Tibial nerve (tissue), 4 donors: ENCODE measurements around the gene FIBCD1. TPM values are rescaled to one million over a fixed set of nuclear protein-coding genes. Genes with fewer than 3 reads are reported as not detected.
A peak's percentile ranks its signal among the peaks of the same experiment; 100 is the strongest.

ENCODE experiments used
- DNase-seq, 2 donors: peaks; one replicate each; pipeline ENCODE4 v3.0.0-alpha.2; 2019; ENCODE audit warnings: low spot score in 2 of 2
- H3K27ac ChIP-seq, 4 donors: fragments of 200-600 bp; sonication (generic) in 3 of 4; one replicate each; pipeline ENCODE4 v1.5.1; 2017 to 2019; ENCODE audit warnings: mild to moderate bottlenecking in 1 of 4
- H3K27me3 ChIP-seq, 2 donors: fragments of 200-600 bp; sonication (generic) in 1 of 2; one replicate each; pipeline versions ENCODE4 v1.5.1 to v1.6.0; 2017 to 2019
- H3K36me3 ChIP-seq, 3 donors: fragments of 200-600 bp; sonication (generic); one replicate each; pipeline ENCODE4 v1.5.1; 2018 to 2019
- H3K4me1 ChIP-seq, 4 donors: fragments of 200-600 bp; sonication (generic) in 3 of 4; one replicate each; pipeline ENCODE4 v1.5.1; 2017 to 2019
- H3K4me3 ChIP-seq, 4 donors: fragments of 200-600 bp; sonication (generic) in 3 of 4; one replicate each; pipeline ENCODE4 v1.5.1; 2017 to 2019; ENCODE audit warnings: mild to moderate bottlenecking in 1 of 4, moderate library complexity in 1 of 4
- H3K9me3 ChIP-seq, 4 donors: fragments of 200-600 bp; sonication (generic) in 3 of 4; one replicate each; pipeline ENCODE4 v1.5.1; 2017 to 2019
- CTCF ChIP-seq, 5 experiments: fragments of 200-600 bp in 3 of 5; fragments of 450-650 bp in 2 of 5; sonication (generic) in 3 of 5; IDR thresholded peaks; one replicate each; pipeline ENCODE4 v1.5.1; 2016 to 2019; ENCODE audit warnings: antibody characterized with exemption in 5 of 5, mild to moderate bottlenecking in 3 of 5, moderate library complexity in 2 of 5
- EP300 ChIP-seq, 2 donors: sonication (generic); formaldehyde crosslinking; IDR thresholded peaks; one replicate each; pipeline ENCODE4 v1.6.1; 2017; ENCODE audit warnings: antibody characterized with exemption in 2 of 2, mild to moderate bottlenecking in 1 of 2
- POLR2A ChIP-seq, 2 donors: fragments of 450-650 bp; IDR thresholded peaks; one replicate each; pipeline ENCODE4 v1.6.1; 2017; ENCODE audit warnings: antibody characterized with exemption in 2 of 2, mild to moderate bottlenecking in 2 of 2, moderate library complexity in 2 of 2
- WGBS, 2 donors: methylation state at CpG; one replicate each; pipeline ENCODE4 v1.1.5; 2018; 5-methylcytosine and 5-hydroxymethylcytosine counted together
- total RNA-seq, 4 donors: library from RNA; depleted of rRNA; stranded (reverse); fragments of >200 nt; gene quantifications; one replicate each; pipeline ENCODE4 v1.1.0, GENCODE V29; 2016

Gene FIBCD1
- total RNA-seq, 4 donors from 2014 or later = not detected

GRCh38 chr9:130854835-130855234 is 84.2 kb downstream of the FIBCD1 start:
- DNase-seq = no peak
- H3K9me3 ChIP-seq = no peaks in the 10 kb centered on the region
- H3K36me3 ChIP-seq = peaks cover 0 to 17% (median 0%) of the 10 kb centered on the region in 3 donors
- H3K4me1 ChIP-seq = peaks cover 0 to 63% (median 6%) of the 10 kb centered on the region in 4 donors
- TF ChIP-seq POLR2A (IDR thresholded peaks at IDR 0.05) = no peak
- no peak for TF ChIP-seq EP300 (IDR thresholded peaks at IDR 0.05)
- TF ChIP-seq CTCF (IDR thresholded peaks at IDR 0.05) = no peak
- WGBS, 2 donors = 93 to 94% methylated on average over 9 of the region's 9 CpGs
- no peak overlapping the region for H3K4me3 ChIP-seq
- H3K27me3 ChIP-seq = no peaks in the 10 kb centered on the region
- peak overlapping the region in 2 of 4 donors; percentile 41 to 45 for H3K27ac ChIP-seq

- H3K27ac ChIP-seq = peak overlapping the region in 2 of 4 donors; percentile 17 to 41
- DNase-seq = no peak
Measured at GRCh38 chr9:130854092-130854491, 85.0 kb downstream of the FIBCD1 start.

DNA sequence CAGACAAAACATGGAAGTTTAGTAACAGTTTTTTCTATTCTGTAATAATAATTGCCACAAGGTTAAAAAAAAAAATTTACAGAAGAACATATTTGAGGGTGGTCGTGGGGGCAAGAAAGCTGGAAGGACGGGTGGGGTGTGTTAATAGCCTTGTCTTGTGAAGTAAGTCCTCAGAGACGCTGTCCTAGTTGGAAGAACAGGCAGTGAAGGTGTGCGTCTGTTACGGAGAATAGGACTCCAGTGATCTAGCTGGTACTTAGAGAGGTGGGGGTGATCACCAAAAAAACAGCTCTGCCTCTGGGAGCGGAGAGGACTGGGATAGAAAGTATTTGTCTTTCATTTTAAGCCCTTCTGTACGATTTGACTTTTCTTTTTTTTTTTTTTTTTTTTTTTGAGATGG is 86.2 kb downstream of the FIBCD1 start:
- Histone ChIP-seq H3K27ac (peak overlapping the region in 2 of 4 donors; percentile 56 to 98), H3K36me3 (peaks cover 0 to 17% (median 0%) of the 10 kb centered on the region in 3 donors), H3K4me1 (peaks cover 0 to 64% (median 10%) of the 10 kb centered on the region in 4 donors), H3K9me3 (no peaks in the 10 kb centered on the region), H3K27me3 (no peaks in the 10 kb centered on the region), H3K4me3 (no peak overlapping the region)
- DNase-seq = no peak
- TF ChIP-seq POLR2A (IDR thresholded peaks at IDR 0.05) (no peak), EP300 (IDR thresholded peaks at IDR 0.05) (no peak)
- WGBS, 2 donors = 82 to 84% methylated on average over 7 of the region's 7 CpGs

More at GRCh38 chr9:130854092-130854491, 85.0 kb downstream of the FIBCD1 start:
- no peak for TF ChIP-seq EP300 (IDR thresholded peaks at IDR 0.05)
- TF ChIP-seq CTCF (IDR thresholded peaks at IDR 0.05) = no peak
- no peak for TF ChIP-seq POLR2A (IDR thresholded peaks at IDR 0.05)
- Histone ChIP-seq H3K27me3 (no peaks in the 10 kb centered on the region), H3K36me3 (peaks cover 0 to 17% (median 0%) of the 10 kb centered on the region in 3 donors), H3K4me1 (peaks cover 0 to 64% (median 4%) of the 10 kb centered on the region in 4 donors), H3K4me3 (no peak overlapping the region), H3K9me3 (no peaks in the 10 kb centered on the region)
- 55 to 58% methylated on average over 8 of the region's 8 CpGs for WGBS, 2 donors

Other genes with a start within 250 kb of the FIBCD1 start
- gene EXOSC2, start 245.5 kb downstream of the FIBCD1 start, total RNA-seq = 10 to 100 TPM; 17.3 to 26.7 (median 24.9) TPM
- gene ABL1, start 104.0 kb downstream of the FIBCD1 start, total RNA-seq = 100 to 1,000 TPM in 1 of 4 donors, 10 to 100 TPM in 3; 58.0 to 105 (median 78.6) TPM
- gene QRFP, start 42.4 kb downstream of the FIBCD1 start, total RNA-seq = not detected
- 1 to 10 TPM in 1 of 4 donors, under 1 TPM in 1, not detected in 2; 0.21 to 1.6 TPM for gene LAMC3, start 69.9 kb upstream of the FIBCD1 start, total RNA-seq
- gene AIF1L, start 157.3 kb upstream of the FIBCD1 start, total RNA-seq = 10 to 100 TPM; 42.9 to 55.9 (median 50.0) TPM
- gene NUP214, start 186.3 kb upstream of the FIBCD1 start, total RNA-seq = 10 to 100 TPM; 39.8 to 94.2 (median 70.2) TPM